AG10803 (cell line): ENCODE data around the gene RAP1GDS1.
A peak's percentile ranks its signal among the peaks of the same experiment; 100 is the strongest.

Source experiments
- DNase-seq: peaks from one replicate; pipeline ENCODE4 v3.0.0; 2010; ENCODE audit warnings: low read depth
- H3K4me3 ChIP-seq: 2 replicates; pipeline ENCODE4 v1.5.1; 2011; ENCODE audit warnings: mild to moderate bottlenecking, low read length, control low read depth
- CTCF ChIP-seq: conservative IDR thresholded peaks from 2 replicates; pipeline ENCODE4 v1.5.1; 2011; ENCODE audit warnings: mild to moderate bottlenecking, low read length, control low read depth, inconsistent platforms

Gene RAP1GDS1

GRCh38 chr4:98260579-98261404 lies at the start of gene RAP1GDS1:
TSS of gene RAP1GDS1 (plus strand) at chr4:98261384. CDS start at chr4:98261566, 182 bp downstream.
- no peak for TF ChIP-seq CTCF
- peak within 1 kb of the TSS; percentile 81 for H3K4me3 ChIP-seq
- DNase-seq = peak; percentile 97

GRCh38 chr4:98222306-98222705 lies 38.9 kb upstream of the RAP1GDS1 start:
- TF ChIP-seq CTCF = no peak
- no peak for DNase-seq
- no peak overlapping the region for H3K4me3 ChIP-seq

- no peak for TF ChIP-seq CTCF
- DNase-seq = no peak
- H3K4me3 ChIP-seq = no peak overlapping the region
Observed at GRCh38 chr4:98226396-98226795, 34.8 kb upstream of the RAP1GDS1 start.

- no peak for TF ChIP-seq CTCF
- no peak overlapping the region for H3K4me3 ChIP-seq
- no peak for DNase-seq
Observed at GRCh38 chr4:98230961-98231360, 30.2 kb upstream of the RAP1GDS1 start.

GRCh38 chr4:98232202-98232601 lies 29.0 kb upstream of the RAP1GDS1 start:
- H3K4me3 ChIP-seq = no peak overlapping the region
- peak; percentile 11 for DNase-seq
- no peak for TF ChIP-seq CTCF

- H3K4me3 ChIP-seq = no peak overlapping the region
- no peak for DNase-seq
Observed at GRCh38 chr4:98237204-98237603, 24.0 kb upstream of the RAP1GDS1 start.

More at GRCh38 chr4:98237204-98237603, 24.0 kb upstream of the RAP1GDS1 start:
- TF ChIP-seq CTCF = no peak
